Epithelial cell of esophagus (primary cell): ENCODE measurements around the gene FNDC3B.
"Not testable (repeated sequence)": the region's sequence is repeated elsewhere in the genome, so short reads cannot be mapped to it uniquely, and the experiment has no call there.

Experiments used
- DNase-seq: peaks from one replicate; pipeline ENCODE4 v3.0.0; 2010; ENCODE audit warnings: low read depth
- H3K4me3 ChIP-seq: 2 replicates; pipeline ENCODE4 v1.5.1; 2011; ENCODE audit warnings: mild to moderate bottlenecking, low read length, control low read depth
- TF ChIP-seq, protein P1 (sequence below): IDR thresholded peaks from 2 replicates; pipeline ENCODE4 v1.5.1; 2011; ENCODE audit warnings: low read depth, mild to moderate bottlenecking, low read length, control low read depth, inconsistent platforms; ENCODE audit not compliant: insufficient read depth; ENCODE audit errors: missing control alignments

The FNDC3B gene

GRCh38 chr3:172359996-172360395, 320.6 kb downstream of the FNDC3B start:
- TF ChIP-seq, protein P1, sequence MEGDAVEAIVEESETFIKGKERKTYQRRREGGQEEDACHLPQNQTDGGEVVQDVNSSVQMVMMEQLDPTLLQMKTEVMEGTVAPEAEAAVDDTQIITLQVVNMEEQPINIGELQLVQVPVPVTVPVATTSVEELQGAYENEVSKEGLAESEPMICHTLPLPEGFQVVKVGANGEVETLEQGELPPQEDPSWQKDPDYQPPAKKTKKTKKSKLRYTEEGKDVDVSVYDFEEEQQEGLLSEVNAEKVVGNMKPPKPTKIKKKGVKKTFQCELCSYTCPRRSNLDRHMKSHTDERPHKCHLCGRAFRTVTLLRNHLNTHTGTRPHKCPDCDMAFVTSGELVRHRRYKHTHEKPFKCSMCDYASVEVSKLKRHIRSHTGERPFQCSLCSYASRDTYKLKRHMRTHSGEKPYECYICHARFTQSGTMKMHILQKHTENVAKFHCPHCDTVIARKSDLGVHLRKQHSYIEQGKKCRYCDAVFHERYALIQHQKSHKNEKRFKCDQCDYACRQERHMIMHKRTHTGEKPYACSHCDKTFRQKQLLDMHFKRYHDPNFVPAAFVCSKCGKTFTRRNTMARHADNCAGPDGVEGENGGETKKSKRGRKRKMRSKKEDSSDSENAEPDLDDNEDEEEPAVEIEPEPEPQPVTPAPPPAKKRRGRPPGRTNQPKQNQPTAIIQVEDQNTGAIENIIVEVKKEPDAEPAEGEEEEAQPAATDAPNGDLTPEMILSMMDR = no peak
- H3K4me3 ChIP-seq = no peak overlapping the region
- DNase-seq = no peak

DNA sequence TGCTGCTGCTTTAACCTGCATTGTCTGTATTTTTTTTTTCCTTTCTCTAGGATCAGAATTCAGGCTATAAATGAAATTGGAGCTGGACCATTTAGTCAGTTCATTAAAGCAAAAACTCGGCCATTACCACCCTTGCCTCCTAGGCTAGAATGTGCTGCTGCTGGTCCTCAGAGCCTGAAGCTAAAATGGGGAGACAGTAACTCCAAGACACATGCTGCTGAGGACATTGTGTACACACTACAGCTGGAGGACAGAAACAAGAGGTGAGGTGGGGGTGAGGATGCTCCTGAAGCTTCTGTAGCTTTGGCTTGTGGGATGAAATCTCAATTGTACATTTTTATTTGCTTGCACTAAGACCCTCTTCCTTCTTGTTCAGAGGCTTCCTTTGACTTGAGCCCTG, 323.2 kb downstream of the FNDC3B start:
- DNase-seq = no peak
- no peak overlapping the region for H3K4me3 ChIP-seq
- TF ChIP-seq, protein P1 = no peak

DNA sequence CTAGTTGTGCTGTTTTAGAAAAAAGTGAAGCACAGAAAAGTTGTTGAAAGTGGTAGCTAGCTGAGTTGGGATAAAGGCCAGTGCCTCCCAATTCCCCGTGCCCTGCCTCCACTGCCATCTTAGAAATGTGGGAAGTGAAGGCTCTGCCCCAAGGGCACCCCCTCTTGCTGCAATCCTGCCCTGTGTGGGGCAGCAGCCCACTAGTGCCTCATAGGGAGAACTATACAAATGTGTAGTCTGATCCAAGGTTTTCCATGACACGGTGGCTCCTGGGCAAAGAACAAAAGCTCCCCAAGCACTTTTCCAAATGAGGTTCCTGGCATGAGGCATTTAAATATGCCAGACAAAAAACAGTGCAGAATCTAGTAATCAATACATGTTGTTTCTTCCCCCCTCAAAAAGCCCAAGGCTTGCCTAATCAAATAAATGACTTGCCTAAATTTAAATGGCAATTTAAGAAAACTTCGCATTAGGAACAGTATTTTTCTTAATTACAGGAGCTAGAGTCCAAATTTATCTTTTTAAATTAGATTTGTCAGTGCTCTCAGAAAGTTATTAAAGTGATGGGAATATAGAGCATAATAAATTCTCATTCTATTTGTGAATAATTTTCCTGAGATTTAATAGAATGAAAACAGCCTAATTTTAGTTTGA, 325.1 kb downstream of the FNDC3B start:
- H3K4me3 ChIP-seq = no peak overlapping the region
- TF ChIP-seq, protein P1 = no peak
- no peak for DNase-seq

DNA sequence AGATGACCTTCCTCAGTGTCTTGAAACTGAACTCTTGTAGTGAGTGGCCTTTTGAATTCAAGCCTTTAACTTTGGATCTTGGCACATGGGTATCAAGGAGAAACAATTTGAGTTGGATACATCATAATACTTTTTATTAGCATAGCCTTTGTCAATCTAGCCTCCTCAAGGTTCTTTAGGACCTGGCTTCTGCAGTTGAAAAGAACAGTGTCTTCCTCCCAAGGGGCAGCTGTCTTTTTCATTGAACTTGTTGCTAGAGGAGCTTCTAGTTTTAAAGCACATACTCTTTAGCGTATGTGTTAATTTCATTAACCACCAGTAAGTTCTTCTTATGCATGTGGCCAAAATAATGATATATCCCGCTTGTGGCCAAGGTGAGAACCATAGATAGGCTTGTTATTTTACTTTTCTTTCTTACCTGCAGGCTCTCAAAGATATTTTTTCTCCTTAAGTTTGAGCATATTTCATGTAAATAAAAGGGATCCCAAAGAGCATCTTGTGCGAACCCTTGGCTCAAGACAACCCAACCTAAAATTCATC, 325.7 kb downstream of the FNDC3B start:
- TF ChIP-seq, protein P1 = no peak
- H3K4me3 ChIP-seq = no peak overlapping the region
- DNase-seq = no peak

DNA sequence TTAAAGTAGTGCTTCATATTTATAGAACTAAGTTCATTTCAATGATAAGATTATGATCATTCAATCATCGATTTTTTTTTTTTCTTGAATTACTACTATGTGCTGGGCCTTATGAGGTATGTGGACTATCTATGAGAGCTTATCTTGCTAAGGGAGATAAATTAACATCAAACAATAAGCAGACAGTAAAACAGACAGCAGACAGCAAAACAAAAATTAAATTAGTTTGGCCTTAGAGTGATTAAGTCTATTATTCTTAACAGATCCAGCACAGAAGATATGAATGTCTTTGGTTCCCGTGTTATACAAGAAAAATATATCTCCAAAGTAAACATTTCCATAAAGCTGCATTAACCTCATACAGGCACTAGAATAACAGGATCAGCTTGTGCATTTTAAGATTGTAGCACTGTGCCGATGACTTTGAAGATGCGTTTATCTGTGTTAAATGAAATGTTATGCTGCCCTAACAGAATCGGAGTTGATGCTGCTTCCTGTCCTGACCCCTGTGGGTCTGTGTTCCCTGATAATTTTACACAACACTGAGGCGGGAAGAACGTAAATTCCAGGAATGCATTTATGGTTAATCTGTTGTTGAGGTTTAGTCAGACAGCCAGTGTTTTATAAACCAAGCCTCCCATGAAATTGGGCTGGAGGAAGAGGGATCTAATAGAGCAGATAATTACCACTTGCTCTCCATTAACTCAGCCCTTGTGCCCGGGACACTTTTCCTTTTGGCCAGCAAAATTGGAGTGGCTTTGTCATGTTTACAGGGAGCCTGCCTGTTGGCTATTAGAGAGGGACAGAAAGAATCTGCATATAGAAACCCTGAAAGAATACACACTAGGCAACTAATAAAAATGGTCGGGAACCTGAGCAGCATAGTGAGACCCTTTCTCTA, 328.1 kb downstream of the FNDC3B start:
- TF ChIP-seq, protein P1 = no peak
- H3K4me3 ChIP-seq = no peak overlapping the region
- no peak for DNase-seq

DNA sequence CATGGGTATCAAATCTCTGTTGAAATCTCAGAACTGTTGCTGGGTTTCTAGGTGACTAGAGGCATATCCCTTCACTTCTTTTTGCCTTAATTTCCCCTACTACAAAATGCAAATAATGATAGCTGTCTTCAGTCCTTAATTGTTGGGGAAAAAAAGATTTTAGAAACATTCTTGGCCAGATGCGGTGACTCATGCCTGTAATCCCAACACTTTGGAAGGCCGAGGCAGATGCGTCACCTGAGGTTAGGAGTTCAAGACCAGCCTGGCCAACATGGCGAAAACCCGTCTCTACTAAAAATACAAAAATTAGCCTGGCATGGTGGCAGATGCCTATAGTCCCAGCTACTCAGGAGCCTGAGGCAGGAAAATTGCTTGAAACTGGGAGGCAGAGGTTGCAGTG, 329.2 kb downstream of the FNDC3B start:
- DNase-seq, H3K4me3 ChIP-seq: not testable (repeated sequence)

- TF ChIP-seq, protein P1 = no peak
- no peak overlapping the region for H3K4me3 ChIP-seq
- DNase-seq = no peak
Observed at GRCh38 chr3:172369590-172370259, 330.3 kb downstream of the FNDC3B start.
